Fibroblast of skin of back (primary cell): Measurements from ENCODE around the gene MRGPRF.

ENCODE experiments used
- DNase-seq: peaks from one replicate; pipeline ENCODE4 v3.0.0-alpha.2; 2013

Gene MRGPRF

GRCh38 chr11:68962527-68963250 lies 50.4 kb downstream of the MRGPRF start:
- peak; percentile 30 for DNase-seq

DNA sequence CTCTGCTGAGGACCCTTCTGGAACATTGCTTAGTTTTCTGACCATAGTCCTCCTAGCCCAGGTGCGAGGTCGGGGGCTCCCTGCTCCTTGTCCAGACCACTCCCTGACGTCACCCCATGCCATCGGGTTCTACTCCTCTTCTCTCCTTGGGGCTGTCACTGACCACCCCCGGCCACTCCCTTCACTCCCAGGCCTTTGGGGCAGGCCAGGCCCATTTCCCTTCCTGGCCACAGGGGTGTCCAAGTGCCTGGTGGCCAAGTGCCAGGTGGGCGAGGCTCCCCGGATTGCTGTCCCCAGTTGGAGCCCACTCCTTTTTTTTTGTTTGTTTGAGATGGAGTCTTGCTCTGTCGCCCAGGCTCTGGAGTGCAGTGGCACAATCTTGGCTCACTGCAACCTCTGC lies 51.8 kb downstream of the MRGPRF start:
- no peak for DNase-seq

DNA sequence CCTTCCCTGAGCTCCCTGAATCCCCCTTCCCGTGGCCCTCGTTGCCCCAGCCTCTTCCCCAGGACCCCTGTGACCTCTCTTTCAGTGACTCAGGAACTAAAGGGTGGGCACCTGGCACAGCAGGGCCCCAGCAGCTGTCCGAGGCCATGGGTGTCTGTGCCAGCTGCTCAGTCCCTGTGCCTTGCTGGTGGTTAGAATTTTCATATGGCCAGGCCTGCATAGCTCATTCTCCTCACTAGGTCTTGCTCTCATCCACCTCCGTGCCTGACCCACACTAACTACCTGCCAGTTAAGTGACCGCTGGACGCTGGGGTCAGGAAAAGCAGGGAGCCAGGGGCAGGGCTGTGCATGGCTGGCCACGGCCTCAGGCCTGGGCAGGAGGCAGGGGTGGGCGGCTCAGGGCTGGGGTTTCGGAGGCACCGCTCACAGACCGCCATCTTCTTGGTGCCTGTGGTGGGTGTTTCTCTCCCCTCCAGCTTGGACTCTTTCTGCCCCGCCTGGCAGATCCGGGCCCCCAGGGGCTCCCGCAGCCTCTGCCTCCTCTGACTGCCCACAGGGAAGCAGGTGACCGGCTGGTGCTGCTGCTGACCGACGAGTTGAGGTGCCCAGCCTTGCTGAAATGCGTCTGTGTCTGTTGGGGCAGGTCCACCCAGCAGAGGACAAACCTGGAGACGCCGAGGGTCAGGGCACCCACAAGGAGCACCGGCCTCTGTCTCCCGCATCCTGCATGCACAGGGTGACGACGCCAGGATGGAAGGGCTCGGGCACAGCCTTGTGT lies 52.6 kb downstream of the MRGPRF start:
- DNase-seq = no peak

DNA sequence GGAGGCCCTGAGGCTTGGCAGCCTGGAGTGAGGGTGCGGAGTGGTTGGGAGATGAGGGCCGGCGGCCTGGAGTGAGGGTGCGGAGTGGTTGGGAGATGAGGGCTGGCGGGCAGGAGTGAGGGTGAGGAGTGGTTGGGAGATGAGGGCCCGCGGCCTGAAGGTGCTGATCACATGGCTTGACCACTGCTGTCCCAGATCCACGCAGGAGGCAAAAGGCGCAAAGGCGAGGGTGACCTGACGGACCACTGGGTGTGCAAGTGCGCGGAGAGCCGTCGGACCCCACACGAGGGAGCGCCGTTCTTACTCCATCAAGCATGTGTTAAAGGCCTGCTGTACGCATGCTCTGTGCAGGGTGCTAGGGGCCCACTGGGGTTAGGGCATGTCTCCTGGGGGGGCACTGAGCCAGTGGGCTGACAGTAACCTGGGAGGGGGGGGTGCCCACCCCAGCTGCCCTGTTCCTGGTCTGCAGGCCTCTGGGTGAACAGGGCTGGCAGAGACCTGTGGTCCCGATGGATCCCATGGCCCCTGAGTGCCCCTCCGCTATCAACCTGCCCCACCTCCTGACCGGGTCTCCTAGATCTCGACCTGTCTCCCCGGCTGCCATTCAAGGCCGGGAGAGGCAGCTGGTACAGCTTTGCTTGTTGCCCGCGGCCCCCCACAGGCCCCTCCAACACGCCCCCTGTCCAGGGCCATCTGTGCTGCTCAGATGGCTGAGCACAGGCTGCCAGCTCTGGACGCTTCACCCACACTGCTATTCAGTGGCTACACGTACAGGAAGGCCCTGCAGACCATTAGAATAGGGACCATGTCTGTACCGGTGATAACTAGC lies 53.4 kb downstream of the MRGPRF start:
- no peak for DNase-seq

- DNase-seq = no peak
Observed at GRCh38 chr11:68958211-68958610, 54.8 kb downstream of the MRGPRF start.

- no peak for DNase-seq
Observed at GRCh38 chr11:68956547-68957254, 56.3 kb downstream of the MRGPRF start.

- no peak for DNase-seq
Observed at GRCh38 chr11:68956142-68956541, 56.9 kb downstream of the MRGPRF start.

DNA sequence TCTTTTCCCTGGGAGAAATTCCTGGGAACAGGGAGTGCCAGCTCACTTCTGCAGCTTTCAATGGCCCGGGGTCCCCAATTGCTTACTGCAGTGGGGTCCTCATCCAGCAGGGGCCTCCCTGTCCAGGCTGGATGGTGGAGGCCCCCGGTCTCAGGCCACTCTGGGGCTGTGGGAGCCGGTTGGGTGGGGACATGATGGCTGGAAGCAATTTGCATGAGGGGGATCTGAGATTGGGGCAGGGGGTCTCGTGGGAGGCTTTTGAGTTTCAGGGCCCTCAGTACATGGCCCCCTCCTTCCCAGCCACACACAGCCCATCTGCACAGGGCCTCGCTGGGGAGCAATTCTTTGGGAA lies 57.5 kb downstream of the MRGPRF start:
- DNase-seq = no peak

DNA sequence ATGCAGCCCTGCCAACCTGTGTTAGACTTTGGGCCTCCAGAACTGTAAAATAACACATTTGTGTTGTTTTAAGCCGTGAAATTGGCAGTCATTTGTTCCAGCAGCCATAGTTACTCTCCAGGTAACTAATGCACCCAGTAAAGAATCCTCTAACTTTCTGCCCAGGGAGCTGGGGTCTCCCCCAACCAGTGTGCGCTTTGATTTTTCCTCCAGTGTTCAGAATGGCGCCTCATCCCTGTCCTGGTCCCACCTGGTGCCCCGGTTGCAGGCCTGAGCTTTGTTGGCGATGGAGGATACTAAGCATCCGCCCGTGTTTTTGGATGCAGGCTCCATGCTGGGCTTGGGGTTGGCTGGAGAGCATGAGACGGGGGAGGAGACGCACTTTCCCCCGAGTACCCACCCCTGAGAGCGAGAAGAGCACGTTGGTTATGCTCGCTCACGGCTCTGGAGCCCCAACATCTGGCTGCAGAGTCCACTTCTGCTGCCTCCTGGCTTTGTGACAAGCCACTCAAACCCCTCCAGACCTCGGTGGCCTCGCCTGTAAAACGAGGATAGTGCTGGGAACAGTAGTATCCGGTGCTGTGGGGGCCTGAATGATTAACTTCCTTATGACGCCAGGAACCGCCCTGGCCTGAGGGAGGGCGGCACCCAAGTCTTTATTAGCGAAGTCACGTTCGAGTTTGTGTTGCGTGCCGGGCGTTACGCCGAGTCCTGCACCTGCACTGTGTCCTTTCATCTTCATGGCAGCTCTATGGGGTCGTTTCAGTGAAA lies 58.0 kb downstream of the MRGPRF start:
- DNase-seq = peak; percentile 16
